A673 (cell line): ENCODE measurements around the gene MAGEB4.

ENCODE experiments used
- CTCF ChIP-seq: fragments of 300-800, 200-600 bp; sonication (generic); conservative IDR thresholded peaks from 2 replicates; pipeline ENCODE4 v1.5.1; 2017; ENCODE audit warnings: low read depth, mild to moderate bottlenecking, antibody characterized with exemption, low read length, moderate library complexity, mixed read lengths
- EZH2 ChIP-seq: fragments of 200-600 bp; sonication (generic); IDR thresholded peaks from 2 replicates; pipeline ENCODE4 v1.6.1; 2017; ENCODE audit warnings: borderline replicate concordance, low read depth, mild to moderate bottlenecking, mixed read lengths, antibody characterized with exemption, low read length; ENCODE audit not compliant: poor library complexity, severe bottlenecking

DNA sequence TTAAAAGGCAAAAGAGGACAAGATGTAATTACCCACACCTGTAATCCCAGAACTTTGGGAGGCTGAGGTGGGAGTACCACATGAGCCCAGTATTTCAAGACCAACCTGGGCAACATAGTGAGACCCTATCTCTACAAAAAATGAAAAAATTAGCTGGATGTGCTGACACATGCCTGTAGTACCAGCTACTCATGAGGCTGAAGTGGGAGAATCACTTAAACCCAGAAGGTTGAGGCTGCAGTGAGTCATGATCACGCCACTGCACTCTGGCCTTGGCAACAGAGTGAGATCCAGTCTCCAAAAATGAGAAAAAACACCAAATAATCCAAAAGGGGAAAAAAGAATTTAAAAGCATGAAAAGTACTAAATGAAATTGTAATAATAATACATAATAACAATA is 36.6 kb downstream of the MAGEB4 start:
- no peak for TF ChIP-seq EZH2
- TF ChIP-seq CTCF, result no peak
